ENCODE results near the gene ABCA13.

ABCA13 gene

GRCh38 chr7:48398191-48398590 lies 226.9 kb downstream of the ABCA13 start:
- no peak overlapping the region for H3K4me3 ChIP-seq (IDR thresholded peaks at IDR 0.05; ENCODE audit: insufficient read depth, low read depth, low read length)
- no peak overlapping the region for H3K9ac ChIP-seq
- H3K4me1 ChIP-seq (ENCODE audit: low read depth, poor library complexity, severe bottlenecking) = no peaks in the 10 kb centered on the region
- no peaks in the 10 kb centered on the region for H4K20me1 ChIP-seq (ENCODE audit: insufficient read depth)
- no peak for TF ChIP-seq CTCF (conservative IDR thresholded peaks at IDR 0.05; ENCODE audit: low read depth, low read length)
- no peaks in the 10 kb centered on the region for H3K79me2 ChIP-seq (ENCODE audit: insufficient read depth, low read depth)
- no peak overlapping the region for H3K4me2 ChIP-seq
- no peak overlapping the region for H2AFZ ChIP-seq (ENCODE audit: low read depth)
- H3K27ac ChIP-seq = no peak overlapping the region
- no peaks in the 10 kb centered on the region for H3K27me3 ChIP-seq (ENCODE audit: insufficient read depth, low read depth)
- H3K36me3 ChIP-seq (ENCODE audit: insufficient read depth) = no peaks in the 10 kb centered on the region

GRCh38 chr7:48402721-48403120 lies 231.5 kb downstream of the ABCA13 start:
- H4K20me1 ChIP-seq (ENCODE audit: insufficient read depth) = no peaks in the 10 kb centered on the region
- H3K27me3 ChIP-seq (ENCODE audit: insufficient read depth, low read depth) = no peaks in the 10 kb centered on the region
- no peaks in the 10 kb centered on the region for H3K36me3 ChIP-seq (ENCODE audit: insufficient read depth)
- no peak overlapping the region for H3K4me3 ChIP-seq (IDR thresholded peaks at IDR 0.05; ENCODE audit: insufficient read depth, low read depth, low read length)
- no peaks in the 10 kb centered on the region for H3K4me1 ChIP-seq (ENCODE audit: low read depth, poor library complexity, severe bottlenecking)
- TF ChIP-seq CTCF (conservative IDR thresholded peaks at IDR 0.05; ENCODE audit: low read depth, low read length) = no peak
- no peak overlapping the region for H3K27ac ChIP-seq
- no peak overlapping the region for H3K4me2 ChIP-seq
- H3K9ac ChIP-seq = no peak overlapping the region
- H3K79me2 ChIP-seq (ENCODE audit: insufficient read depth, low read depth) = no peaks in the 10 kb centered on the region
- no peak overlapping the region for H2AFZ ChIP-seq (ENCODE audit: low read depth)

GRCh38 chr7:48408731-48409130 lies 237.5 kb downstream of the ABCA13 start:
- Histone ChIP-seq H3K27me3 (ENCODE audit: insufficient read depth, low read depth) (no peaks in the 10 kb centered on the region), H4K20me1 (ENCODE audit: insufficient read depth) (no peaks in the 10 kb centered on the region), H3K4me2 (no peak overlapping the region), H3K9ac (no peak overlapping the region), H3K36me3 (ENCODE audit: insufficient read depth) (no peaks in the 10 kb centered on the region), H3K4me1 (ENCODE audit: low read depth, poor library complexity, severe bottlenecking) (no peaks in the 10 kb centered on the region), H2AFZ (ENCODE audit: low read depth) (no peak overlapping the region), H3K79me2 (ENCODE audit: insufficient read depth, low read depth) (no peaks in the 10 kb centered on the region), H3K4me3 (IDR thresholded peaks at IDR 0.05; ENCODE audit: insufficient read depth, low read depth, low read length) (no peak overlapping the region), H3K27ac (no peak overlapping the region)
- TF ChIP-seq CTCF (conservative IDR thresholded peaks at IDR 0.05; ENCODE audit: low read depth, low read length) = no peak

- no peak overlapping the region for H3K4me3 ChIP-seq (IDR thresholded peaks at IDR 0.05; ENCODE audit: insufficient read depth, low read depth, low read length)
- no peak for TF ChIP-seq CTCF (conservative IDR thresholded peaks at IDR 0.05; ENCODE audit: low read depth, low read length)
- H3K27me3 ChIP-seq (ENCODE audit: insufficient read depth, low read depth) = no peaks in the 10 kb centered on the region
- no peaks in the 10 kb centered on the region for H3K36me3 ChIP-seq (ENCODE audit: insufficient read depth)
- H3K79me2 ChIP-seq (ENCODE audit: insufficient read depth, low read depth) = no peaks in the 10 kb centered on the region
- H3K9ac ChIP-seq = no peak overlapping the region
- no peaks in the 10 kb centered on the region for H3K4me1 ChIP-seq (ENCODE audit: low read depth, poor library complexity, severe bottlenecking)
- no peaks in the 10 kb centered on the region for H4K20me1 ChIP-seq (ENCODE audit: insufficient read depth)
- H3K4me2 ChIP-seq = no peak overlapping the region
- no peak overlapping the region for H3K27ac ChIP-seq
- no peak overlapping the region for H2AFZ ChIP-seq (ENCODE audit: low read depth)
These were observed 240.4 kb downstream of the ABCA13 start for GRCh38 chr7:48411619-48412018.
